ENCODE data around the gene ZBED5. TPM values are rescaled to one million over a fixed set of nuclear protein-coding genes. Genes with fewer than 3 reads are reported as not detected.

ZBED5 gene
- total RNA-seq, 1 experiment from 2014 or later: 21.0 TPM

DNA sequence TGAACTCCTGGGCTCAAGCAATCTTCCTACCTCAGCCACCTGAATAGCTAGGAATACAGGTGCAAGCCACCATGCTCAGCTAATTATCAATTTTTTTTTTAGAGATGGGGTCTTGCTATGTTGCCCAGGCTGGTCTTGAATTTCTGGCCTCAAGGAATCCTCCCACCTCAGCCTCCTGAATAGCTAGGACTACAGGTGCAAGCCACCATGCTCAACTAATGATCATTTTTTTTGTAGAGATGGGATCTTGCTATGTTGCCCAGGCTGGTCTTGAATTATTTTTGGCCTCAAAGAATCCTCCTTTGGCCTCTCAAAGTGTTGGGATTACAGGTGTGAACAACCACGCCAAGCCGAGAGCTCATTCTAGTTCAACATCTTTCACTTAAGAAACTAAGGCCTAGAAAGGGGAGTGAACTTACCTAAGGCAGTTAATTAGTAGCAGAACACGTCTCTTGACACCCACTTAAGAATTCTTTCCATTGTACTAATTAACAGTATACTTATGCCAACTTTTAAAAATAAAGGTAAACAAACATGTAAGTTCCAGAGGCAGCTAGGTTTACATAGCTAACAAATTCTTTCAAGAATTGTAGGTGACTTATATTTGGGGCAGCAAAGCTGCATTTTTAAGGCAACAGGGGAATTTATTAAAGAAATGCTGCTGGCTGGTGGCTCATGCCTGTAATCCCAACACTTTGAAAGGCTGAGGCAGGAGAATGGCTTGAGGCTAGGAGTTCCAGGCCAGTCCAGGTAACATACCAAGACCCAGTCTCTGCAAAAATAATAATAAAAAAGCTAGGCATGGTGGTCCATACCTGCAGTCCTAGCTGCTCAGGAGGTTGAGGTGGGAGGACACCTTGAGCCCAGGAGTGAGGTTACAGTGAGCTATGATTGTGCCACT is 9.6 kb downstream of the ZBED5 start:
- H3K4me1 ChIP-seq (ENCODE audit: insufficient read depth, low read length): peaks cover under 1% of the 10 kb centered on the region
- H3K9me2 ChIP-seq (replicated peaks; ENCODE audit: low read length): no peaks in the 10 kb centered on the region
- DNase-seq (no peak), ATAC-seq (no peak)
- no peak overlapping the region for H2AFZ ChIP-seq (ENCODE audit: low read length)
- H3K9ac ChIP-seq (ENCODE audit: low read length): no peak overlapping the region
- intact Hi-C loops (cut with micrococcal nuclease): loop anchor here (2.0 kb wide), 1 partner anchor 29 kb away; no protein-coding TSS in a partner anchor
- peaks cover 9% of the 10 kb centered on the region; the same call in 1 of the 2 replicates for H3K36me3 ChIP-seq (ENCODE audit: low read depth, low read length)
- CTCF ChIA-PET: interaction anchor here (0.5 kb wide), 1 partner anchor 55 kb away, joined by 6 read pairs; no protein-coding TSS in a partner anchor
- no peaks in the 10 kb centered on the region for H3K27me3 ChIP-seq (ENCODE audit: low read length)
- H3K9me3 ChIP-seq (ENCODE audit: low read length): no peaks in the 10 kb centered on the region
- BruUV-seq (replicated peaks): no TSS peak
- POLR2A ChIA-PET (ENCODE audit: unreplicated experiment): interaction anchor here (0.8 to 2.1 kb wide), 2 partner anchors 29 to 39 kb away, joined by 4 to 11 read pairs; partner anchors contain the start of gene EIF4G2
- no peaks in the 10 kb centered on the region for H4K20me1 ChIP-seq (ENCODE audit: low read length)
- no peak overlapping the region for H3K4me2 ChIP-seq (ENCODE audit: low read length)
- H3K4me3 ChIP-seq (ENCODE audit: low read length): no peak overlapping the region
- H3F3A ChIP-seq (ENCODE audit: low read length, unreplicated experiment): no peaks in the 10 kb centered on the region
- TF ChIP-seq EZH2phosphoT487 (IDR thresholded peaks at IDR 0.05; ENCODE audit: borderline replicate concordance, low read length): no peak
- no peak for TF ChIP-seq EZH2 (IDR thresholded peaks at IDR 0.05; ENCODE audit: low read length, unreplicated experiment)
- TF ChIP-seq, protein P1, sequence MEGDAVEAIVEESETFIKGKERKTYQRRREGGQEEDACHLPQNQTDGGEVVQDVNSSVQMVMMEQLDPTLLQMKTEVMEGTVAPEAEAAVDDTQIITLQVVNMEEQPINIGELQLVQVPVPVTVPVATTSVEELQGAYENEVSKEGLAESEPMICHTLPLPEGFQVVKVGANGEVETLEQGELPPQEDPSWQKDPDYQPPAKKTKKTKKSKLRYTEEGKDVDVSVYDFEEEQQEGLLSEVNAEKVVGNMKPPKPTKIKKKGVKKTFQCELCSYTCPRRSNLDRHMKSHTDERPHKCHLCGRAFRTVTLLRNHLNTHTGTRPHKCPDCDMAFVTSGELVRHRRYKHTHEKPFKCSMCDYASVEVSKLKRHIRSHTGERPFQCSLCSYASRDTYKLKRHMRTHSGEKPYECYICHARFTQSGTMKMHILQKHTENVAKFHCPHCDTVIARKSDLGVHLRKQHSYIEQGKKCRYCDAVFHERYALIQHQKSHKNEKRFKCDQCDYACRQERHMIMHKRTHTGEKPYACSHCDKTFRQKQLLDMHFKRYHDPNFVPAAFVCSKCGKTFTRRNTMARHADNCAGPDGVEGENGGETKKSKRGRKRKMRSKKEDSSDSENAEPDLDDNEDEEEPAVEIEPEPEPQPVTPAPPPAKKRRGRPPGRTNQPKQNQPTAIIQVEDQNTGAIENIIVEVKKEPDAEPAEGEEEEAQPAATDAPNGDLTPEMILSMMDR (conservative IDR thresholded peaks at IDR 0.05; ENCODE audit: low read depth, low read length): no peak
- H3K79me2 ChIP-seq (ENCODE audit: low read length): peaks cover 5% of the 10 kb centered on the region; the same call in 1 of the 2 replicates
- H3K27ac ChIP-seq (ENCODE audit: low read length): no peak overlapping the region

DNA sequence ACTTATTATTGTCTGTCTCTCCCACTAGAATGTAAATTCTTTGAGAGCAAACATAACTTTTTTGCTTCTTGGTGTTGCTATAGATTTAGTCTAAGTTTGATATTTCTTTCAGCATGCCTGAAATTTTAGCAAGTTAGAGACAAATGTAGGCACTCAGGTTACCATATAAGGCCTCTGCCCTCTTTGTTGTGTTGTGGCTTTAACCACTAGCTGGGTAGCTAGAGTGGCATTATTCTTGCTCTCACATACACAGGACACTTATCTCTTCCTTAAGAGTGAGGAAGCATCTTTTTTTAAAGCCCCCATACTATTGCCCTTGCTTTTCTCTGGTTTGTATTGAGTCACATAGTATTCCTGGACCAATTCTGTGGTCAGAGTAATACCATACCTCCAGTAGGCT is 11.2 kb downstream of the ZBED5 start:
- H3K9ac ChIP-seq (ENCODE audit: low read length): no peak overlapping the region
- H3K4me1 ChIP-seq (ENCODE audit: insufficient read depth, low read length): peaks cover 12% of the 10 kb centered on the region
- H3F3A ChIP-seq (ENCODE audit: low read length, unreplicated experiment): no peaks in the 10 kb centered on the region
- CTCF ChIA-PET: no interaction called here
- H4K20me1 ChIP-seq (ENCODE audit: low read length): no peaks in the 10 kb centered on the region
- no TSS peak for BruUV-seq (replicated peaks)
- no peak for ATAC-seq
- H2AFZ ChIP-seq (ENCODE audit: low read length): no peak overlapping the region
- no peaks in the 10 kb centered on the region for H3K9me3 ChIP-seq (ENCODE audit: low read length)
- H3K9me2 ChIP-seq (replicated peaks; ENCODE audit: low read length): no peaks in the 10 kb centered on the region
- POLR2A ChIA-PET (ENCODE audit: unreplicated experiment): interaction anchor here (0.6 kb wide), 2 partner anchors 60 to 79 kb away, joined by 3 read pairs; no protein-coding TSS in a partner anchor
- H3K79me2 ChIP-seq (ENCODE audit: low read length): no peaks in the 10 kb centered on the region
- intact Hi-C loops (cut with micrococcal nuclease): no loop called here
- H3K27me3 ChIP-seq (ENCODE audit: low read length): no peaks in the 10 kb centered on the region
- no peak overlapping the region for H3K4me3 ChIP-seq (ENCODE audit: low read length)
- TF ChIP-seq, protein P1 (conservative IDR thresholded peaks at IDR 0.05; ENCODE audit: low read depth, low read length): no peak
- TF ChIP-seq EZH2 (IDR thresholded peaks at IDR 0.05; ENCODE audit: low read length, unreplicated experiment) (no peak), EZH2phosphoT487 (IDR thresholded peaks at IDR 0.05; ENCODE audit: borderline replicate concordance, low read length) (no peak)
- H3K4me2 ChIP-seq (ENCODE audit: low read length): no peak overlapping the region
- H3K36me3 ChIP-seq (ENCODE audit: low read depth, low read length): no peaks in the 10 kb centered on the region
- DNase-seq: no peak
- H3K27ac ChIP-seq (ENCODE audit: low read length): no peak overlapping the region
